ENCODE results near the gene RASL11B.

Gene RASL11B

GRCh38 chr4:52883707-52884669, 21.9 kb downstream of the RASL11B start:
- no peaks in the 10 kb centered on the region for H3K36me3 ChIP-seq (ENCODE audit: control insufficient read depth, insufficient read depth, low read length)
- no peak overlapping the region for H3K27ac ChIP-seq (ENCODE audit: insufficient read depth, low read depth, low read length, poor library complexity, severe bottlenecking)
- H3K9me3 ChIP-seq (ENCODE audit: control insufficient read depth, low read length), result no peaks in the 10 kb centered on the region
- H3K4me1 ChIP-seq (ENCODE audit: control insufficient read depth, insufficient read depth, low read length), result peaks cover 9% of the 10 kb centered on the region
- WGBS, 2 experiments, result 88 to 91% methylated on average over 4 of the region's 4 CpGs
- no peak overlapping the region for H3K4me3 ChIP-seq (ENCODE audit: insufficient read depth, low read depth, low read length)
- no peaks in the 10 kb centered on the region for H3K27me3 ChIP-seq (ENCODE audit: control insufficient read depth, insufficient read depth, low read length, poor library complexity, severe bottlenecking)

DNA sequence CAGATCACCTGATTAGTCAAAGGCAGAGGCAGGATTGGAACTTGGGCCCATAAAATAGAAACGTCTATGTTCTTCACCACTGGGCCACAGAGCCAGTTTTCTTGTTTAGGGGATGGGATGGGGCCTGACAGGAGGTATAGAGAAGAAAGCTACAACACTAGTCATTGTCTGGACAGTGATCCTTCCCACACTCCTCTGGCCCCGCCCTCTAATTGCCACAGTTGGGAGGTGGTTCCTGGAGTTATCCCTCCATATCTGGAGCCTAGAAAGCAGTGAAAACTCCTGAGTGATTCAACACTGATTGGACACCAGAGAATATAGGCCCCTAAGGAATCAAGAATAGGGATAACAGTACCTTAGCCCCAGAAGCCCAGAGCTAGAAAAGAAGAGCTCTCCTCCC, 22.9 kb downstream of the RASL11B start:
- no peaks in the 10 kb centered on the region for H3K36me3 ChIP-seq (ENCODE audit: control insufficient read depth, insufficient read depth, low read length)
- WGBS, 2 experiments, result 87 to 93% methylated on average over 2 of the region's 2 CpGs
- H3K27me3 ChIP-seq (ENCODE audit: control insufficient read depth, insufficient read depth, low read length, poor library complexity, severe bottlenecking), result no peaks in the 10 kb centered on the region
- H3K4me1 ChIP-seq (ENCODE audit: control insufficient read depth, insufficient read depth, low read length), result peaks cover 9% of the 10 kb centered on the region
- H3K27ac ChIP-seq (ENCODE audit: insufficient read depth, low read depth, low read length, poor library complexity, severe bottlenecking), result no peak overlapping the region
- no peaks in the 10 kb centered on the region for H3K9me3 ChIP-seq (ENCODE audit: control insufficient read depth, low read length)
- H3K4me3 ChIP-seq (ENCODE audit: insufficient read depth, low read depth, low read length), result no peak overlapping the region

DNA sequence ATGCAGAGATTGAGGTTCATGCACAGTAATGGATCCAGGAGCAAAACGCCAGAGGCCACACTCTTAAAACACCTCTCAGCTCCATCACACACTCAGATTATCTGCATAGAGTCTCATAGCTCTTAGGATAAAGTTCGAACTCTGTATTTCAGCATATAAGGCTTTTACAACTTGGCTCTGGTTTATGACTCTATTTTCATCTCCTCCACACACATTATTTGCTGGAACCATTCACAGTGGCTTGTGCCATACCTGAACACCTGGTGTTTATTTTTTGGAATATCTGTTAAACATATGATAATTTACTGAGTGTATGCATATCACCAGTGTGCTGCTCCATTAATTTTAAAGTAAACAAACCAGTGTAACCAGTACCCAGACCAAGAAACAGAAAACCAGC, 27.2 kb downstream of the RASL11B start:
- Histone ChIP-seq H3K27me3 (ENCODE audit: control insufficient read depth, insufficient read depth, low read length, poor library complexity, severe bottlenecking) (no peaks in the 10 kb centered on the region), H3K9me3 (ENCODE audit: control insufficient read depth, low read length) (no peaks in the 10 kb centered on the region), H3K4me1 (ENCODE audit: control insufficient read depth, insufficient read depth, low read length) (peaks cover 16% of the 10 kb centered on the region), H3K27ac (ENCODE audit: insufficient read depth, low read depth, low read length, poor library complexity, severe bottlenecking) (no peak overlapping the region), H3K4me3 (ENCODE audit: insufficient read depth, low read depth, low read length) (no peak overlapping the region), H3K36me3 (ENCODE audit: control insufficient read depth, insufficient read depth, low read length) (no peaks in the 10 kb centered on the region)
- WGBS, 2 experiments, result 93 to 99% methylated on average over 2 of the region's 2 CpGs

GRCh38 chr4:52889778-52890520, 27.8 kb downstream of the RASL11B start:
- H3K4me1 ChIP-seq (ENCODE audit: control insufficient read depth, insufficient read depth, low read length), result peaks cover 16% of the 10 kb centered on the region
- no peaks in the 10 kb centered on the region for H3K36me3 ChIP-seq (ENCODE audit: control insufficient read depth, insufficient read depth, low read length)
- 79 to 93% methylated on average over 2 of the region's 2 CpGs for WGBS, 2 experiments
- H3K27ac ChIP-seq (ENCODE audit: insufficient read depth, low read depth, low read length, poor library complexity, severe bottlenecking), result no peak overlapping the region
- H3K9me3 ChIP-seq (ENCODE audit: control insufficient read depth, low read length), result no peaks in the 10 kb centered on the region
- H3K4me3 ChIP-seq (ENCODE audit: insufficient read depth, low read depth, low read length), result no peak overlapping the region
- no peaks in the 10 kb centered on the region for H3K27me3 ChIP-seq (ENCODE audit: control insufficient read depth, insufficient read depth, low read length, poor library complexity, severe bottlenecking)

- Histone ChIP-seq H3K36me3 (ENCODE audit: control insufficient read depth, insufficient read depth, low read length) (no peaks in the 10 kb centered on the region), H3K27me3 (ENCODE audit: control insufficient read depth, insufficient read depth, low read length, poor library complexity, severe bottlenecking) (no peaks in the 10 kb centered on the region), H3K9me3 (ENCODE audit: control insufficient read depth, low read length) (no peaks in the 10 kb centered on the region), H3K27ac (ENCODE audit: insufficient read depth, low read depth, low read length, poor library complexity, severe bottlenecking) (no peak overlapping the region), H3K4me3 (ENCODE audit: insufficient read depth, low read depth, low read length) (no peak overlapping the region), H3K4me1 (ENCODE audit: control insufficient read depth, insufficient read depth, low read length) (peaks cover 16% of the 10 kb centered on the region)
- WGBS, 2 experiments, result 100% methylated on average over 1 of the region's 1 CpG
Observed at GRCh38 chr4:52890521-52890791, 28.3 kb downstream of the RASL11B start.

- peaks cover 16% of the 10 kb centered on the region for H3K4me1 ChIP-seq (ENCODE audit: control insufficient read depth, insufficient read depth, low read length)
- no peaks in the 10 kb centered on the region for H3K27me3 ChIP-seq (ENCODE audit: control insufficient read depth, insufficient read depth, low read length, poor library complexity, severe bottlenecking)
- no peak overlapping the region for H3K27ac ChIP-seq (ENCODE audit: insufficient read depth, low read depth, low read length, poor library complexity, severe bottlenecking)
- H3K4me3 ChIP-seq (ENCODE audit: insufficient read depth, low read depth, low read length), result no peak overlapping the region
- WGBS, 2 experiments, result 66 to 84% methylated on average over 1 of the region's 1 CpG
- H3K36me3 ChIP-seq (ENCODE audit: control insufficient read depth, insufficient read depth, low read length), result no peaks in the 10 kb centered on the region
- H3K9me3 ChIP-seq (ENCODE audit: control insufficient read depth, low read length), result no peaks in the 10 kb centered on the region
Observed at GRCh38 chr4:52891743-52892142, 29.6 kb downstream of the RASL11B start.

DNA sequence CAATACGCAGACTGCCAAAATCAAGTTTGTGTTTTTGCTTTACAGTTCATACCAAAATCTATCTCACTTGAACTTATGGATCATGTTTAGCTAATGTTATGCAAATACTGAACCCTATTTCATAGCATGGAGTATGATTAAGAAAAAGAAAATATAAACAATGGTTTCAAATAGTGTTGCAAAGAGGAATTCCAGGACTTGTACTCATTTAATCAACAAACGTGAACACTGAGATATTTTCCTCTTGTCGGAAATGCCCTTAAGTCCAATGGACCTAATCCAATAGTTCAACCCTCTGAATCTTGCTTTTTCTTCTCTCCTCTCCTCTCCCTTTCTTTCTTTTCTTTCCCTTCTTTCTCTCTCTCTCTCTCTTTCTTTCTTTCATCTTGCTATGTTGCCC, 30.8 kb downstream of the RASL11B start:
- no peak overlapping the region for H3K27ac ChIP-seq (ENCODE audit: insufficient read depth, low read depth, low read length, poor library complexity, severe bottlenecking)
- H3K4me1 ChIP-seq (ENCODE audit: control insufficient read depth, insufficient read depth, low read length), result peaks cover 16% of the 10 kb centered on the region
- no peak overlapping the region for H3K4me3 ChIP-seq (ENCODE audit: insufficient read depth, low read depth, low read length)
- no peaks in the 10 kb centered on the region for H3K27me3 ChIP-seq (ENCODE audit: control insufficient read depth, insufficient read depth, low read length, poor library complexity, severe bottlenecking)
- no peaks in the 10 kb centered on the region for H3K9me3 ChIP-seq (ENCODE audit: control insufficient read depth, low read length)
- WGBS, 2 experiments, result 91 to 98% methylated on average over 3 of the region's 3 CpGs
- no peaks in the 10 kb centered on the region for H3K36me3 ChIP-seq (ENCODE audit: control insufficient read depth, insufficient read depth, low read length)

DNA sequence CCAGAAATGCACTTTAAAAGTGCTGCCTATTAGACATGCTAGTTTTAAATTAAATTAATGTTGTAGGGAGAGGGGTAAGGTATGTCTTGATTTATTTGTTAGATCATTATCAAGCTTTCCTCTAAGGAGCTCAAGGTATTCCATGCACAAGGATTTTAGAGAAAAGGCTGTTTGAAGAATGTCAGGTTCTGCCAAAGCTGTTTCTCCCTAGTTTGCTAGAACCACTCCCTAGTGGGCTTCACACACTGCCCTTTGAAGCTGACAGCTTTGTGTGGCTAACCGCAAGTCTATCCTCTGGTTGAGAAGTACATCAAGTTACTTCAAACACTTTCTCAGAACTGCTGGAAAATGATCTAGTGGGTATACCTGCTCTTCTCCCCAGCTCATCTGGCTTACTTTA, 32.3 kb downstream of the RASL11B start:
- Histone ChIP-seq H3K9me3 (ENCODE audit: control insufficient read depth, low read length) (no peaks in the 10 kb centered on the region), H3K27me3 (ENCODE audit: control insufficient read depth, insufficient read depth, low read length, poor library complexity, severe bottlenecking) (no peaks in the 10 kb centered on the region), H3K4me1 (ENCODE audit: control insufficient read depth, insufficient read depth, low read length) (peaks cover 16% of the 10 kb centered on the region), H3K36me3 (ENCODE audit: control insufficient read depth, insufficient read depth, low read length) (no peaks in the 10 kb centered on the region), H3K4me3 (ENCODE audit: insufficient read depth, low read depth, low read length) (no peak overlapping the region), H3K27ac (ENCODE audit: insufficient read depth, low read depth, low read length, poor library complexity, severe bottlenecking) (no peak overlapping the region)
- 61 to 64% methylated on average over 1 of the region's 1 CpG for WGBS, 2 experiments

DNA sequence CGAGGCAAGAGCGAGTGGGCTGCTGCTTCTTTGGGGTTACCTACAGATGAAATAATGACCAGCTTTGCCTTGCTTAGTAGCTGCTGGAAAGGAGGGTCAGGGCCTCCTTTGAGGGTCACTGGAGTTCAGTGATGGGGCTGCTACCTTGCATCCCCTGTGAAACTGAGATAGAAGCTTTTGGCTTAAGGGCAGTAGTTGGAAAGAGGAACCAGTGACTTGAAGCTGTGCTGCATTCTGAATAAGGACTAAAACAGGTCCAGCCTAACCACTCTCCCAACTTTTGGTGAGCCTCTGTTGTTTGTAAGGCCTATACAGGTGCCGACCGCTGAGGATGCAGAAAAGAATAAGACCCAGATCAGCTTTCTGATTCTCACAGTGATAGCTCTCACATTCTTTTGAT, 41.2 kb downstream of the RASL11B start:
- Histone ChIP-seq H3K36me3 (ENCODE audit: control insufficient read depth, insufficient read depth, low read length) (no peaks in the 10 kb centered on the region), H3K27ac (ENCODE audit: insufficient read depth, low read depth, low read length, poor library complexity, severe bottlenecking) (no peak overlapping the region), H3K27me3 (ENCODE audit: control insufficient read depth, insufficient read depth, low read length, poor library complexity, severe bottlenecking) (no peaks in the 10 kb centered on the region), H3K9me3 (ENCODE audit: control insufficient read depth, low read length) (peaks cover 2% of the 10 kb centered on the region), H3K4me3 (ENCODE audit: insufficient read depth, low read depth, low read length) (no peak overlapping the region), H3K4me1 (ENCODE audit: control insufficient read depth, insufficient read depth, low read length) (no peaks in the 10 kb centered on the region)
- WGBS, 2 experiments, result 82 to 97% methylated on average over 4 of the region's 4 CpGs

- Histone ChIP-seq H3K36me3 (ENCODE audit: control insufficient read depth, insufficient read depth, low read length) (no peaks in the 10 kb centered on the region), H3K27ac (ENCODE audit: insufficient read depth, low read depth, low read length, poor library complexity, severe bottlenecking) (no peak overlapping the region), H3K27me3 (ENCODE audit: control insufficient read depth, insufficient read depth, low read length, poor library complexity, severe bottlenecking) (no peaks in the 10 kb centered on the region), H3K4me3 (ENCODE audit: insufficient read depth, low read depth, low read length) (no peak overlapping the region), H3K9me3 (ENCODE audit: control insufficient read depth, low read length) (peaks cover 2% of the 10 kb centered on the region), H3K4me1 (ENCODE audit: control insufficient read depth, insufficient read depth, low read length) (no peaks in the 10 kb centered on the region)
- 94 to 99% methylated on average over 4 of the region's 4 CpGs for WGBS, 2 experiments
Observed at GRCh38 chr4:52904421-52904820, 42.3 kb downstream of the RASL11B start.

Measured in ectodermal cell (in vitro differentiated cells).